T-helper 1 cell treated with Interleukin-12 subunit alpha and Interleukin-12 subunit beta and Interleukin-4 antibody, amounts not matched to agents 30 ng/mL and 1 ng/mL, for 36 hours (primary cell): ENCODE results near the gene CYP2D6. TPM values are rescaled to one million over a fixed set of nuclear protein-coding genes. Genes with fewer than 3 reads are reported as not detected.
"Not testable (repeated sequence)": the region's sequence is repeated elsewhere in the genome, so short reads cannot be mapped to it uniquely, and the experiment has no call there.

Experiments
- intact Hi-C: fragments of 100-400 bp; cut with micrococcal nuclease; formaldehyde crosslinking; loops from one replicate; pipeline ENCODE4 v1.15.1; 2024
- total RNA-seq: library from RNA; stranded (reverse); gene quantifications from 2 replicates; pipeline ENCODE4 v1.2.3, GENCODE V29; 2022

Gene CYP2D6
- total RNA-seq, 1 donor from 2014 or later: 7.0 TPM

DNA sequence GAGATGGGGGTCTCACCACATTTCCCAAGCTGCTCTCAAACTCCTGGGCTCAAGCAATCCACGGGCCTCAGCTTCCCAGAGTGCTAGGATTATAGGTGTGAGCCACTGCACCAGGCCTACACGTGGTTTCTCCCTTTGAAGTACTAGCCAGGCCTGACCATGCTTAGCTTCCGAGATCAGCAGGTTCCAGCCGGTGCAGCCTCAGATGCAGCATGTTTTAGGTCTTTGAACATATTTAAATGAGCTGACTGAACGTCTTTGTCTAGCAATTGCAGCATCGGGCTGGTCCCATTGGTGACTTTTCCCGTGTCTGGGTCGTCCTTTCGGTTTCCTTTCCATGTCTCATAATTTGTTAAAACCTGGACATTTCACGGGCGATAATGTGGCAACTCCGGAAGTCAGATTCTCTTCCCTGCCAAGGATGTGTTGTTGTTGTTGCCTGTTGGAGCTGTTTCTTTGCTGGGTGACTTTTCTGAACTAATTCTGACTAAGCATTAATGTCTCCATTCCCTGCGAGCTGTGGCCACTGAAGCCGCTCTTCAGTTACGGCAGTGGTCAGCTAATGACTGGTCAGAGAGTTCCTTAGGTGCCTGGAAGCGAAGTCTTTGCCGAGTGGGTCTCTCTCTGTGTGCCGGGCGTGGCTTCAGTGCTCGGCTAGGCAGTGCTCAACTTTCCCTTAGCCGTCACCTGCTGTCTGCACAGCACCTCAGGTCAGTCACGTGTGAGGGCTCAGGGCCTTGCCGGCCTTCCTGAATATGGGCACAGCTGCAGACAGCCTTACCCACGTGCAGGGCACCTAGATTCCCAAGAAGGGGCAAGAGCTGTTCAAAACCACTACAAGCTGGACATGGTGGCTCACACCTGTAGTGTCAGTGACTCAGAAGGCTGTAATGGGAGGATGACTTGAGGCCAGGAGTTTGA is 3.8 kb upstream of the CYP2D6 start:
- intact Hi-C loops: no loop called here

DNA sequence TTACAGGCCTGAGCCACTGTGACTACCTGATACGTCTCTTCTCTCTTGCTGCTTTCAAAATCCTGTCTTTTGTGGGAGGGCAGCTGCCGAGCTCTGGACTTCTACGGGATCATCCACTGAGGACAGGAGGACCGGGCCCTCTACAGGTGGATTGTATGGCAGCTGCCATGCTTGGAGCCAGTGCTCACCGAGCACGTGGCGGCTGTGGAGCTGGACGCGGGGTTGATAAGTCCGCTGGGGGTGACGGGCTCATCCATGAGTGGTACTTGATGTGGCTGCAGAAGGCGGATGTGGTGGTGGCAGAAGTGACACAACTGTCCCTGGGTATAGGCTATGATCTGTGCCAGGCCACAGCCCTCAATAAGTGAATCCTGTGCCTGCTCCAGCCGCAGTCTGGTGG is 1.8 kb upstream of the CYP2D6 start:
- intact Hi-C loops: no loop called here

DNA sequence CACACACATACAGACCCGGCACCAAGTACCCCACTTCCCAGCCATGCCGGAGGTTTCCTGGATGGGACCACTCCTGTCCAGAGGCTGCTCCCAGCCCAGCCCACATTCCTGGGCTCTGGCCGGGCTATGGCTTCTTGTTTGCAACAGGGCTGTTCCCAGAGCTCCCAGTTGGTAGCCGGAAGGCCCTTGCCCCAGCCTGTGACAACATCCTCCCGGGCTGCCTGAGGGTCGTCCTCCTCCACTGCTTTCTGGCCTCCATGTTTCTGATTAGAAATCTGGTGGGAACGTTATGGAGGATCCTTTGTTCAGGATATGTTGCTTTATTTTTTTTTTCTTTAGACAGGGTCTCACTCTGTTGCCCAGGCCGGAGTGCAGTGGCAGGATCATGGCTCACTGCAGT is 952 bp upstream of the CYP2D6 start:
- intact Hi-C loops: no loop called here

DNA sequence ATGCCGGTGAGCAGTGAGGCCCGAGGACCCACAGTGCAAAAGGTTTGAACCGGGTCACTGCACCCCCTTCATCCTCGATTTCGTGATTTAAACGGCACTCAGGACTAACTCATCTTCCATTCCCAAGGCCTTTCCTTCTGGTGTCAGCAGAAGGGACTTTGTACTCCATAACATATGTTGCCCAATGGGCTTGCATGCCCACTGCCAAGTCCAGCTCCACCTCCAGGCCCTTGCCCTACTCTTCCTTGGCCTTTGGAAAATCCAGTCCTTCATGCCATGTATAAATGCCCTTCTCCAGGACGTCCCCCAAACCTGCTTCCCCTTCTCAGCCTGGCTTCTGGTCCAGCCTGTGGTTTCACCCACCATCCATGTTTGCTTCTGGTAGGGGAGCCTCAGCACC is 428 bp downstream of the CYP2D6 start:
- intact Hi-C loops: not testable (repeated sequence)

DNA sequence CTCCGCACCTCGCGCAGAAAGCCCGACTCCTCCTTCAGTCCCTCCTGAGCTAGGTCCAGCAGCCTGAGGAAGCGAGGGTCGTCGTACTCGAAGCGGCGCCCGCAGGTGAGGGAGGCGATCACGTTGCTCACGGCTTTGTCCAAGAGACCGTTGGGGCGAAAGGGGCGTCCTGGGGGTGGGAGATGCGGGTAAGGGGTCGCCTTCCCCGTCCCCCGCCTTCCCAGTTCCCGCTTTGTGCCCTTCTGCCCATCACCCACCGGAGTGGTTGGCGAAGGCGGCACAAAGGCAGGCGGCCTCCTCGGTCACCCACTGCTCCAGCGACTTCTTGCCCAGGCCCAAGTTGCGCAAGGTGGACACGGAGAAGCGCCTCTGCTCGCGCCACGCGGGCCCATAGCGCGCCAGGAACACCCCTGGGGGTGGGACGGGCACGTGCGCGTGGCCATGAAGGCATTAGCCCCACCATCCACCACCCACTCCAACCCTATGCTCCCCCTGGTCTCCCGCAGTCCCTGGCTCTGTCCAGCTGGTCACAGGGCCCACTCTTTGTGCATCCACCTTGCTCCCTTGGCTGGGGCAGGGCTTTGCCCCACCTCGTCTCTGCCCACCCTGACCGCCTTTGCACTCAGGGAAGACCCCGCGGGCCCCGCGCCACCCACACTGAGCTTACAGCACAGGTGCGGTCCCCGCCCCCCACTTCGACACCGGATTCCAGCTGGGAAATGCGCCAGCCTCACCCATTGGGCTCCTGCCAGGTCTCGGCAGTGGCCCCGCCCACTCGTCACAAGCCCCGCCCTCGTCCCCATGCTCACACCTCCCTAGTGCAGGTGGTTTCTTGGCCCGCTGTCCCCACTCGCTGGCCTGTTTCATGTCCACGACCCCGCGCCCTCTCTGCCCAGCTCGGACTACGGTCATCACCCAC is 1.6 kb downstream of the CYP2D6 start:
- intact Hi-C loops: not testable (repeated sequence)

DNA sequence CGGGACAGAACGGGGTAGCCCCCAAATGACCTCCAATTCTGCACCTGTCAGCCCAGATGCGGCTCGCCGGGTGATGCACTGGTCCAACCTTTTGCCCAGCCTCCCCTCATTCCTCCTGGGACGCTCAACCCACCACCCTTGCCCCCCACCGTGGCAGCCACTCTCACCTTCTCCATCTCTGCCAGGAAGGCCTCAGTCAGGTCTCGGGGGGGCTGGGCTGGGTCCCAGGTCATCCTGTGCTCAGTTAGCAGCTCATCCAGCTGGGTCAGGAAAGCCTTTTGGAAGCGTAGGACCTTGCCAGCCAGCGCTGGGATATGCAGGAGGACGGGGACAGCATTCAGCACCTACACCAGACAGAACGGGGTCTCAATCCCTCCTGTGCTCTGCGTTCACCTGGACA is 2.6 kb downstream of the CYP2D6 start:
- intact Hi-C loops: not testable (repeated sequence)

DNA sequence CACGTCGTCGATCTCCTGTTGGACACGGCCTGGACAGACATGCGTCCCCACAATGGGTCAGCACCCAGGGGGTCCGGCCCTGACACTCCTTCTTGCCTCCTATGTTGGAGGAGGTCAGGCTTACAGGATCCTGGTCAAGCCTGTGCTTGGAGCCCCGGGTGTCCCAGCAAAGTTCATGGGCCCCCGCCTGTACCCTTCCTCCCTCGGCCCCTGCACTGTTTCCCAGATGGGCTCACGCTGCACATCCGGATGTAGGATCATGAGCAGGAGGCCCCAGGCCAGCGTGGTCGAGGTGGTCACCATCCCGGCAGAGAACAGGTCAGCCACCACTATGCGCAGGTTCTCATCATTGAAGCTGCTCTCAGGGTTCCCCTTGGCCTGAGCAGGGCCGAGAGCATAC is 3.0 kb downstream of the CYP2D6 start:
- intact Hi-C loops: no loop called here

DNA sequence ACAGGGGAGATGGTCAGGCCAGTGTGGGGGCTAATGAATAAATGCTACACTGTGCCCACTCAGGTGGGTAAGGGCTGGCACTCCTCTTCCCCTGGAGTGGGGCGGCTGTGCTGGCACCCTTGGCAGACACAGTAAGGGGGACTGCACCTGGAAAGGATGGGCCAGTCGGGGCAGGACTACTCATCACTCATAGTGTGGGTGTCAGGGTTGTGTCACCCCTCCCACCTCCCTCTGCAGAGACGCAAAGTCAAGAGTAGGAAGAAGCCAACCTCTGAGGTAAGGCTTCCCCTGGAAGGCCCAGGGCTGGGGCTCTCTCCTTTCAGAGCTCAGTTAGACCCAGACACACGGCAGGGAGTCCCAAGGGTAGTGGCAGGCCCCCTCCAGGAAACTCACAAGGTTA is 7.1 kb downstream of the CYP2D6 start:
- intact Hi-C loops: not testable (repeated sequence)

DNA sequence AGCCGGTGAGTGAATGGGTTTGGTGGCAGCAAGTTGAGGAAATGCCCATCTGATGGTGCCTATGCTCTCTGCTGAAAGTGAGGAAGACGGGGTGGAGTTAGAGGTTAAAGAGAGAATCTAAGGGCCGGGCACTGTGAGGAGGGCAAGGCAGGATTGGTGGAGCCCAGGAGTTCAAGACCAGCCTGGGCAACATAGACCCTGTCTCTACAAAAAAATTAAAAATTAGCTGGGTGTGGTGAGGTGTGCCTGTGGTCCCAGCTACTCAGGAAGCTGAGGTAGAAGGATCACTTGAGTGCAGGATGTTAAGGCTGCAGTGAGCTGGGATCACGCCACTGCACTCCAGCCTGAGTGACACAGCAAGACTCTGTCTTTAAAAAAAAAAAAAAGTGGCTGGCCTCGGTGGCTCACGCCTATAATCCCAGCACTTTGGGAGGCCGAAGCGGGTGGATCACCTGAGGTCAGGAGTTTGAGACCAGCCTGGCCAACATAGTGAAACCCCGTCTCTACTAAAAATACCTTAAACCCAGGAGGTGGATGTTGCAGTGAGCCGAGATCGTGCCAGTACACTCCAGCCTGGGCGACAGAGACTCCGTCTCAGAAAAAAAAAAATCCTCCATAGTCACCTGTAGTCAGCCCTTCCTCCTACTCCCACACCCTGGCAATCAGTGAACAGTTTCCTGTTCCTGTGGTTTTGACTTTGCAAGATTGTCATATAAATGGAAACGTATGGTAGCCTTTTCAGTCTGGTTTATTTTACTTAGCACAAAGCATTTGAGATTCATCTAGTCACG is 10.2 kb downstream of the CYP2D6 start:
- intact Hi-C loops: loop anchor here (2.0 kb wide), 3 partner anchors 30 to 316 kb away; partner anchors contain the start of gene NDUFA6

DNA sequence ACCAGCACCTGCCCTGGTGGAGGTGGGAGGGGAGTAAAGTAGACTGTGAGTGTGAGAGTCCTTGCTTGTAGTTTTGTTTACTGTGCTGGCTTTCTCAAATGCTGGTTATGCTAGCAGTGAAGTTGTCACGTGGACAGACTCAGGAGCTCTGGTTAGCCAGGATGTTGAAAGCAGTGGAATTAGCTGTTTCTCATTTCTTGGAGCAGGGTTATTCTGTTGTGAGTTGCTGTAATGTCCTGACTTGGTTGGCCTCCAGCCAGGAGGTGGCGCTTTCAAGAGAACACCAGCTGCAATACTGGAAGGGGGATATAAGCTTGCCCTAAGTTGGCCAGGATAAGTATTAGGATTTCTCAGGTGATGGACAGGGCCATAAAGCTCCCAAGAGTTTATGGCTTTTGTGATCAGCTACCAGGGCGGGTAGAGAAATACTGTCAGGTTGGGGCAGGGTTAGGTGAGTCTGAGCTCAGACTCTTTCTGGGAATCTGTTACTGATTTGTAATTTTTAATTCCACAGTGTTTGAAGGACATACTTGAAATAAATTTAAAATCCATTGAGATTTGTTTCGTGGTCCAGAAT is 13.7 kb downstream of the CYP2D6 start:
- intact Hi-C loops: no loop called here

DNA sequence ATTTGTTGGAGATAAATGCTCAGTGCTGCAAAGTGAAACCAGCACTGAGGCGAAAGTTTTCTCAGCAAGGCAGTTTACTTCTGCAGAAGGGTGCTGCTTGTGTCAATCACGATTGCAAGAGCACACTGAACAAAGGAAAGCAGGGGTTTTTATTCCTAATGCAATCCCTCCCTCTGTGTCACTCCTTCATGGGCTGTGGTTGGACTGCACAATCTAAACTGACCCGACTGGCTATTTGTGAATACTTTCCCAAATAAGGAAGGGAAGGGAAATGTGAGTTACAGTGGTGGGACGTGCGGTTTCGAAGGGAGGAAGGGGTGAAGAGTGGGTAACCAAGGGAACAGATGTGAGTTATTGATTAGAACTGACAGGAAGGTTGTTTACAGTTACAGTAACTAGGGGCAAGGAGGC is 15.2 kb downstream of the CYP2D6 start:
- intact Hi-C loops: not testable (repeated sequence)

DNA sequence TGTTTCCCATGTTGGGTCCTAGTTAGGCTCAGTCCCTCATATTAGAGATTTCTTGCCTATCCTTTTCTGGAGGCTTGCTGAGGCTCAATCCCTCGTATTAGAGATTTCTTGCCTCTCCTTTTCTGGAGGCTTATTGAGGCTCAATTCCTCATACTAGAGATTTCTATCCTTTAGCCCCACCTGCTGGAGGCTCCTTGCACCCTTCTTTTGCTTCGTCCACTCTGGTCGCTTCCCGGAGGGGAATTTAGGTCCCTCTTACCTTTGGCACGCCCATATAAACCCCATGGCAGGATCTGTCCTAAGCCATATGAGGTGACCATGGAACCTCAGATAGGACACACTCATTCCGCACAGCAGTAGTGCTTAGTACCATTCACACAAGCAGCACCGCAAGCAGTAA is 15.9 kb downstream of the CYP2D6 start:
- intact Hi-C loops: no loop called here

DNA sequence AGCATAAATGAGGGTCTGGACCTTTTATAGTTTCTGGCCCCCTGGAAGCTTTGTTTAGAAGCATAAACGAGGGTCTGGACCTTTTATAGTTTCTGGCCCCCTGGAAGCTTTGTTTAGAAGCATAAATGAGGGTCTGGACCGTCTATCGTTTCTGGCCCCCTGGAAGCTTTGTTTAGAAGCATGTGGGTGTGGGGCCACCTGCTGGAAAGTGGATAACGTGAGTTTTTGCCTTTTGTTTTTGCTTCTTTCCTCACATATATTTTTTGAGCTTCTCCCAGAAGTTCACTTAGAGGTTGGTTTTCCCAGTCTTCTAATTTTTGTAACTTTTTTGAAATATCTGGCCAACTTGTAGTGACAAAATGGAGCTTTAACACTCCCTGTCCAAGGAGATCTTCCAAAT is 17.8 kb downstream of the CYP2D6 start:
- intact Hi-C loops: loop anchor here (1.0 kb wide), 1 partner anchor 146 kb away; no protein-coding TSS in a partner anchor

DNA sequence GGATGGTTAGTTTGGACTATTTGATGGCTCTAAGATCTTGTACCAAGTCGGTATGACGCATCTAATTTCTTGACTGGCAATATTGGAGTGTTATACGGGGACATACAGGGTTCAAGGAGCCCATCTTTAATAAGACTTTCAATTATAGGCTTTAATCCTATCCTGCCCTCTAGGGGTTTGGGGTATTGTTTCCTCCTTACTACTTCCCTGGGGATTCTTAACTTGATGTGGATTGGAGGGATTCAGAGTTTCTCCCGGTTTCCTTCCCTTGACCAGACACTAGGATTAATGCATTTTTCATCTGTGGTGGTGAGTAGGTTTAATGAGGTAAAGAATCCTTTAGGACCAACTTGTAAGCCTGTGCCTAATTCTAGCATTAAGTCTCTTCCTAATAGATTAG is 18.8 kb downstream of the CYP2D6 start:
- intact Hi-C loops: no loop called here

DNA sequence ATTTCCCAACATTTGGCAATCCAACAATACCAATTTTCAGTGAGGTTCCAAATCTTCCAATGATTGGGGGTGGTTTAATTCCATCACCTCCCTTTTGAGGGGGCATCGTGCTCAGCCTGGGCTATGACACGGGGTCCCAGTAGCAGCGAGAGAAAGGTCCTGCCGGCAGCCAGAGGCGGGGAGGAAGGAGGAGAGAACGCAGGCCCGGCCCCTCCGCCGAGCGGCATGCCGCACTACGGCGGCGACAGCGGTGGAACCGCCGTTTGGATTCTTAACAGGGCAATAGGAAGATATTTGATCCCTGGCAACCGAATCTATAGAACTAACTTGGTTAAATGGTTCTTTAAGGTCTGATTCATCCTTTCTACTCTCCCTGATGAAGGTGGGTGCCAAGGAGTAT is 21.8 kb downstream of the CYP2D6 start:
- intact Hi-C loops: no loop called here

DNA sequence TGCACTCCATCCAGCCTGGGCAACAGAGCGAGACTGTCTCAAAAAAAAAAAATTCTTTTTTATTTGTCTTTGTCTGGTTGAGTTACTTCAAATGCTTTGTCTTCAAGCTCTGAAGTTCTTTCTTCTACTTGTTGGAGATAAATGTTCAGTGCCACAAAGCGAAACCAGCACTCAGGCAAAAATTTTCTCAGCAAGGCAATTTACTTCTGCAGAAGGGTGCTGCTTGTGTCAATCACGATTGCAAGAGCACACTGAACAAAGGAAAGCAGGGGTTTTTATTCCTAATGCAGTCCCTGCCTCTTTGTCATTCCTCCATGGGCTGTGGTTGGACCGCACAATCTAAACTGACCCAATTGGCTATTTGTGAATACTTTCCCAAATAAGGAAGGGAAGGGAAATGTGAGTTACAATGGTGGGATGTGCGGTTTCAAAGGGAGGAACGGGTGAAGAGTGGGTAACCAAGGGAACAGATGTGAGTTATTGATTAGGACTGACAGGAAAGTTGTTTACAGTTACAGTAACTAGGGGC is 26.2 kb downstream of the CYP2D6 start:
- intact Hi-C loops: not testable (repeated sequence)

DNA sequence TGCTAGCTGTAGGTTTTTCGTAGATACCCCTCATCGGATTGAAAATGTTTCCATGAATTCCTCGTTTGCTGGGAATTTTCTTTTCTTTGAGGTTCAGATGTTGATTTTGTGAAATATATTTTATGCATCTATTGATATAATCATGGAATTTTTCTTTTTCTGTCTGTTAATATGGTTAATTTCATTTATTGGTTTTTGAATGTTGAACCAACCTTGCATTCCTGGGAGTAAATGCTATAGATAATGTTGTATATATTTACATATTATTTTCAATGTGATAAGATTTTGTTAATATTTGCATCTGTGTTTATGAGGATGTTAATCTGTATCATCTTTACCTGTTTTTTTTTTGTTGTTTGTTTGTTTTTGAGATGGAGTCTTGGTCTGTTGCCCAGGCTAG is 29.4 kb downstream of the CYP2D6 start:
- intact Hi-C loops: no loop called here

DNA sequence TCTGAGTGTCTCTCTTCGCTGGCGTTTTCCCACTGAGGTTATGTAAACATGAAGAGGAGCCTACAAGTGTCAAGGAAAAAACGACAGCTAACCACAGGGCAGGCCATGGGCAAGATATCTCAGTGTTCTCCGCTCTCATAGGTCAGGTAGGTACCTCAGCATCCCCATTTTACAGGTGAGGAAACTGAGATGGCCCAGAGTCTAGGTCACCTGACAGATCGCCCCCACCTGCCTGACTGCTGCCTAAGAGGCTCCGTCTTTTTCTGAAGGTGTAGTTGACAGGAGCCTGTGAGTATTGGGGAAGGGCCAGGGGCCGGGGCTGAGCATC is 39.2 kb downstream of the CYP2D6 start:
- intact Hi-C loops: loop anchor here (1.0 to 5.0 kb wide), 12 partner anchors 29 to 523 kb away; partner anchors contain the start of genes POLDIP3, RRP7A, SERHL2 and SNU13

DNA sequence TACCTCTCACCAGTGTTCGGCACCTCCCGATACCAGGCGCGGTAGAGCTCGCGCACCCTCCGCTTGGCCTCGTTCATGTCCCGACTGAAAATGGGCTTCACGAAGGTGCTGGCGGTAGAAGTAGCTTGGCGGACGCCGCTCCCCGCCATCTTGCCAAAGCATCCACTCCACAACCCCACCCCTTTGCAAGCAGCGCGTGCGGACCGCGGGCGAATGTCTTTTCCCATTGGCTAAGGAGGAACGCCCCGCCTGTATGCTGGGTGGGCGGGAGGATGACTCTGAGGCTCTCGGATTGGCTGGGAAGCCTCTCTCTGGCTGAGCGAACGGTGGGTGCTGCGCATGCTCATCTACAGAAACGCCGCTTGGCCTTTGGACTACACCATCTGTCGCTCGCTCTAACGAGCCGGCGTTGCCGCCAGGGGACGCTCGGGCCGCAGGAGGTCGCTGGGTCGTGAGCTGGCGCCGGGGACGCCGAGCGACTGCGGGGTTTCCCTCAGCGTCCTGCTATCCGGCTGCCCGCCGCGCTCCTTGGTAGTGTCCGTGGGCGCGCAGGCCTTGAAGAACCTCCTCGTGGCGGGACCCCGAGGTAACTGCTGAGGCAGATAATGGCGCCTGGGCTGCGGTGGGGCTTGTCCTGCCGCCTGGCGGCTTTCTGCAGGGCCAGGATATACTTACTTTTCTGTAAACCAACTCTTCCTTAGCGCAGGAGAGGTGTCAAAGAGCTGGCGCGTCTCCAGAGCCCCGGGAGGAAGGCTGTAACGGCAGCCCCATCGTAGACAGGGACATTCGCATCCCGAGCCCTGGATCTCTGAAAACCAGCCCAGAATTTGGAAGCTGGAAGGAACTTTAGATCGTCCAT is 39.8 kb downstream of the CYP2D6 start, which contains the start of gene NDUFA6:
TSS of gene NDUFA6 (minus strand) at position 177 of the 859 bp plus-strand sequence. CDS start at position 149, 28 bp downstream.
- intact Hi-C loops: loop anchor here (1.0 to 5.0 kb wide), 21 partner anchors 11 to 524 kb away; partner anchors contain the start of genes NAGA, POLDIP3, RRP7A and SERHL2
